Measurements from ENCODE around the gene SLC25A47. TPM values are rescaled to one million over a fixed set of nuclear protein-coding genes. Genes with fewer than 3 reads are reported as not detected.

The SLC25A47 gene
- total RNA-seq, 1 experiment from 2014 or later: 0.13 TPM

- Histone ChIP-seq H3K9me3 (ENCODE audit: control insufficient read depth, low read depth, low read length) (no peaks in the 10 kb centered on the region), H3K14ac (ENCODE audit: insufficient read depth, low read length) (no peak overlapping the region), H3K4me2 (ENCODE audit: insufficient read depth, insufficient read length, low read length) (no peak overlapping the region), H3K23me2 (ENCODE audit: insufficient read length, low read depth, low read length, poor library complexity, severe bottlenecking) (no peaks in the 10 kb centered on the region), H2AFZ (ENCODE audit: low read length) (no peak overlapping the region), H3K27me3 (ENCODE audit: insufficient read depth, low read length) (no peaks in the 10 kb centered on the region), H2BK5ac (ENCODE audit: insufficient read length, low read length) (no peak overlapping the region), H3T11ph (ENCODE audit: low read length) (no peak overlapping the region), H2AK5ac (ENCODE audit: insufficient read length, low read length) (no peak overlapping the region), H4K20me1 (ENCODE audit: control insufficient read depth, insufficient read depth, insufficient read length) (no peaks in the 10 kb centered on the region), H4K5ac (ENCODE audit: insufficient read length, low read depth, low read length) (no peak overlapping the region), H3K4ac (ENCODE audit: low read depth, low read length) (no peak overlapping the region), H3K27ac (ENCODE audit: insufficient read length, low read depth, low read length) (no peak overlapping the region), H2BK120ac (ENCODE audit: low read depth, low read length, poor library complexity, severe bottlenecking) (no peak overlapping the region), H3K79me2 (ENCODE audit: insufficient read depth, low read length) (peaks cover 8% of the 10 kb centered on the region; the same call in 1 of the 2 replicates), H3K4me1 (ENCODE audit: insufficient read depth, low read length) (no peaks in the 10 kb centered on the region; the same call in 1 of the 2 replicates), H3K9ac (ENCODE audit: extremely low read depth, insufficient read length, low read length) (no peak overlapping the region), H2BK20ac (ENCODE audit: low read depth, low read length, poor library complexity, severe bottlenecking) (no peak overlapping the region), H3K23ac (ENCODE audit: insufficient read length, low read depth, low read length) (no peak overlapping the region), H4K8ac (replicated peaks; ENCODE audit: insufficient read length, low read depth, low read length) (no peak overlapping the region), H3K79me1 (ENCODE audit: insufficient read depth, low read depth, low read length, poor library complexity, severe bottlenecking) (peaks cover 6% of the 10 kb centered on the region), H2BK15ac (ENCODE audit: low read depth, low read length) (no peak overlapping the region), H4K91ac (ENCODE audit: insufficient read length, low read depth, low read length) (no peak overlapping the region), H3K56ac (ENCODE audit: insufficient read length, low read depth, low read length) (no peak overlapping the region), H2BK12ac (ENCODE audit: insufficient read length, low read depth, low read length) (no peak overlapping the region), H3K18ac (ENCODE audit: insufficient read length, low read depth, low read length) (no peak overlapping the region)
- peaks cover 32 to 40% of the 10 kb centered on the region in 2 experiments for H3K4me1 Mint-ChIP-seq
- H3K27me3 Mint-ChIP-seq (ENCODE audit: low read depth): no peaks in the 10 kb centered on the region
- no CpG with 5 or more reads among the region's 2 CpGs for WGBS (ENCODE audit: extremely low coverage, insufficient read length, low lambda C conversion rate)
- no peak for DNase-seq
- peak overlapping the region in 2 of 3 experiments; percentile 26 to 29; a peak in 2 of 7 replicates for H3K27ac Mint-ChIP-seq
- H3K36me3 Mint-ChIP-seq (ENCODE audit: insufficient read depth in 1 of 3, low read depth in 3 of 3): peaks cover 20 to 39% (median 34%) of the 10 kb centered on the region in 3 experiments
- no peak for TF ChIP-seq CTCF (conservative IDR thresholded peaks at IDR 0.05)
- no peak overlapping the region for H3K4me3 Mint-ChIP-seq
- no peaks in the 10 kb centered on the region for H3K9me3 Mint-ChIP-seq
These were observed 44.0 kb upstream of the SLC25A47 start for GRCh38 chr14:100279133-100279532.
